Rectal smooth muscle tissue (tissue), 1 donor: ENCODE data around the gene ARMH3.

Experiments
- H3K27ac ChIP-seq: one replicate; pipeline ENCODE4 v1.7.0; 2013; ENCODE audit warnings: low read depth, low read length, inconsistent platforms
- H3K27me3 ChIP-seq: one replicate; pipeline ENCODE4 v1.7.0; 2013; ENCODE audit warnings: low read length; ENCODE audit not compliant: control insufficient read depth, insufficient read depth
- H3K36me3 ChIP-seq: one replicate; pipeline ENCODE4 v1.7.0; 2013; ENCODE audit warnings: low read length; ENCODE audit not compliant: control insufficient read depth, insufficient read depth
- H3K4me1 ChIP-seq: one replicate; pipeline ENCODE4 v1.7.0; 2013; ENCODE audit warnings: low read length; ENCODE audit not compliant: control insufficient read depth, insufficient read depth
- H3K4me3 ChIP-seq: one replicate; pipeline ENCODE4 v1.7.0; 2013; ENCODE audit warnings: low read length
- H3K9ac ChIP-seq: one replicate; pipeline ENCODE4 v1.7.0; 2013; ENCODE audit warnings: low read length

ARMH3 gene

GRCh38 chr10:101818119-101818871 is 237.7 kb downstream of the ARMH3 start, which contains the start of gene OGA:
TSS of gene OGA (minus strand) at chr10:101818444. CDS start at chr10:101818022, 422 bp downstream.
- H3K4me3 ChIP-seq: peak within 1 kb of the TSS; percentile 99
- peak within 1 kb of the TSS; percentile 99 for H3K9ac ChIP-seq
- H3K27ac ChIP-seq: peak within 1 kb of the TSS; percentile 96
- peaks cover 11% of the 10 kb centered on the region for H3K4me1 ChIP-seq
- H3K27me3 ChIP-seq: no peaks in the 10 kb centered on the region
- H3K36me3 ChIP-seq: peaks cover 2% of the 10 kb centered on the region

DNA sequence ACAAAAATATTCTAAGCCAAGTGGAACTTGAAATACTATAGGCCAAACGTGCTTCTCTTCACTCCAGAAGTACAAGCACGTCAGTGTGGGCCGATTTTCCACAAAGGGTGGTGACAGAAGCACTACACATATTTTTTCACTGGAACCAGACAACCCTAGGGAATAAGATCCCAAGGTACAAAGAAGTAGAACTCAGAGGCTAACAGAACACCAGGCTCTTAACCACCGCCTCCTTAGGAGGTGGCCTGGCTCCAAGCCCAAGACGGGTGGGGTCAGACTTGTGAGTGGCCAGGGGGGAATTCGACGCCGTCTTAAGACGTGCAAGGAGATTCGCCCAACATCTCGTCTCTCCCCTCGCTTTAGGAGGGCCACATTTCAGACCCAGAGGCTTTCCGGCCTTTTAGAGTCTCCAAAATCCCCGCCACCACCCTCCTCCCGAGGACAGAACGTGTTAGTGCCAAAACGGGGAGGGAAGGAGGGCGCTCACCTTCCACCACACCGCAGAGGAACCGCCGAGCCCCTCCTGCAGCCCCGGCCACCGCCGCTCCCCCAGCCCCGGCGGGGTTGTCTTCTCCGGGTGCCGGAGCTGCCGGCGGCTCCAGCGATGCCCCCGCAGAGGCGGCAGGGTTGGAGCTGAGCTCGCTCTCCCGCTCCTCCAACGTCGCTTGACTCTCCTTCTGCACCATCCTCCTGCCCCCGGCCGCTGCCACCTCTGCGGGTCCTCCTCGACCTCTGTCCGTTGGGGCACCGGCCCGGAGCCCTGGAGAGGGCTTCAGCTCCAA is 238.4 kb downstream of the ARMH3 start:
- Histone ChIP-seq H3K4me1 (peaks cover 12% of the 10 kb centered on the region), H3K36me3 (peaks cover 2% of the 10 kb centered on the region), H3K27ac (peak overlapping the region; percentile 96), H3K4me3 (peak overlapping the region; percentile 99), H3K27me3 (no peaks in the 10 kb centered on the region), H3K9ac (peak overlapping the region; percentile 99)

DNA sequence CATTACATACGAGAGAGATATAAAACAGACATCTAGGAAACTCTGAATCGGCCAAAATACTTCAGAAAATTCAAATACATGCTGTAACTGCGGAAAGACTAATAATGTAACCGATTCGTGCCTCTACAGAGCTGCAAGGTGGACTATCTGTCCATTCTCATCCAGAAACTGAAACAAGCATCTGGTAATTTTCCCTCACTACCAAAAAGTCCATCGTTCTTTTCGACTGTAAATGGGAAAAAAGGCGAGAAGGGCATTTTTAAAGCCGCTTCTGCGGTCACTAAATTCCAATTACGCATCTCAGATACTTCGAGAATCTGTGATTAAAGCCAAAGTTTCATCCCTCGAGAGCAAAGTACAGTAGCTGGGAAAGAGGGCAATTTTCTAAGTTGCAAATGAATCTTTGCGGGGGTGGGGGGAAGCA is 239.0 kb downstream of the ARMH3 start:
- Histone ChIP-seq H3K4me3 (peak overlapping the region; percentile 99), H3K27ac (peak overlapping the region; percentile 96), H3K4me1 (peaks cover 14% of the 10 kb centered on the region), H3K27me3 (no peaks in the 10 kb centered on the region), H3K9ac (peak overlapping the region; percentile 29), H3K36me3 (peaks cover 2% of the 10 kb centered on the region)

DNA sequence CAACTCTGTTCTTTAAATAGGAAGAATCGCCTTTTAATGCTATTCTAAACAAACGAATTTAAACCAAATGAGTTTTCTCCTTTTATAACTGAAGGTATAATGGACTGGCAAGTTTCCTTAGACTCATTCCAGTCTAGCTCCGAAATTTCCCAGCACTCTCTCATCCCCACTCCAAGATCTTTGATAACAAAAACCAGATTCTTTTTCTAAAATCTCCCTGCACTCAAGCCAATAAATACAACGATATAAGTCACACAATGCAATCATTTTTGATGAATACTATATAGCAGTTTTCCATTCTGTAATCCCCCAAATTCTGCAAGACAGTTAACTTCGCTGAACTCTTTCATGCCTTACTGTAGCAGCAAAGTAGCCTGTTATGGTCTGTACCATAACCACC is 239.6 kb downstream of the ARMH3 start:
- Histone ChIP-seq H3K27ac (no peak overlapping the region), H3K36me3 (peaks cover 2% of the 10 kb centered on the region), H3K27me3 (no peaks in the 10 kb centered on the region), H3K9ac (no peak overlapping the region), H3K4me1 (peaks cover 14% of the 10 kb centered on the region), H3K4me3 (peak overlapping the region; percentile 99)

- Histone ChIP-seq H3K36me3 (peaks cover 2% of the 10 kb centered on the region), H3K27me3 (no peaks in the 10 kb centered on the region), H3K27ac (no peak overlapping the region), H3K4me3 (peak overlapping the region; percentile 24), H3K9ac (no peak overlapping the region), H3K4me1 (peaks cover 12% of the 10 kb centered on the region)
These were observed 241.4 kb downstream of the ARMH3 start for GRCh38 chr10:101814466-101815071.

- Histone ChIP-seq H3K9ac (no peak overlapping the region), H3K36me3 (peaks cover 2% of the 10 kb centered on the region), H3K27ac (no peak overlapping the region), H3K27me3 (no peaks in the 10 kb centered on the region), H3K4me3 (no peak overlapping the region), H3K4me1 (peaks cover 5% of the 10 kb centered on the region)
These were observed 243.4 kb downstream of the ARMH3 start for GRCh38 chr10:101812606-101813005.

DNA sequence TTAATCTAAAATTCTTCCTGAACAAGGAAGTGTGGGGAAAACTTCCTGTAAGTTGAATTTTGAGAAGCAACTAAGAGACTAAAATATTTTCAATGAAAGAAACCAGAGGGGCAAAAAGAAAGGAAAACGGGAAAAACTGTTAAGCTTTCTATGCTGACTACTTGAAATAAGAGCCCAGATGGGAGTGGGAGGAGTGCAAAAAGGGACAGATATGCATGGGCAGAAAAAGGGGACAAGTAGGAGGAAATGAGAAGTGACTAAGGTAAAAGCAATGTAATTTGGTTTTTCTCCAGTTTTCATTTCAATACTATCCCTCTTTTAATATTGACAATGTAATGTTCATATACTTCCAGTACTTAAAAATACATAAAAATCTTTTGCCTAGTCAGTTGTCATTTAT is 248.8 kb downstream of the ARMH3 start:
- no peak overlapping the region for H3K4me3 ChIP-seq
- H3K27ac ChIP-seq: no peak overlapping the region
- H3K36me3 ChIP-seq: peaks cover 20% of the 10 kb centered on the region
- no peak overlapping the region for H3K9ac ChIP-seq
- H3K4me1 ChIP-seq: no peaks in the 10 kb centered on the region
- H3K27me3 ChIP-seq: no peaks in the 10 kb centered on the region

DNA sequence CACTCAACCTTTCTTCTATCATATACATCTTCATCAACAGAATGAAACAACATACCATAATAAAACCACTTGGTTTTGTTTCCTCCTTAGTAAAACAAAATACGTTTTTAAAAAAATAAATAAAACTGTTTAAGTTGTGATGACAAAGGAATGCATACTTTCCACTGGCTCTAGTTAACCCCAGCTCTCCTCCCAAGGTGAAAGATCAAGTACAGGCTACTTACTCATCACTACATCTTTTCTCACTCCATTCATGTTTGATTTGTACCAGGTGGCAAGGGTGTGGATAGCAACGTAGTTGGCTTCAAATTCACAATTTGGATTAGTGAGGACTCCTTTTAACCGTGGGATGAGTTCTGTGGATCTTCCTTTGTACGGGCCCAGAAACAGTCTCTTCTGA is 252.5 kb downstream of the ARMH3 start:
- no peak overlapping the region for H3K4me3 ChIP-seq
- H3K9ac ChIP-seq: no peak overlapping the region
- no peaks in the 10 kb centered on the region for H3K4me1 ChIP-seq
- no peak overlapping the region for H3K27ac ChIP-seq
- H3K36me3 ChIP-seq: peaks cover 42% of the 10 kb centered on the region
- no peaks in the 10 kb centered on the region for H3K27me3 ChIP-seq

DNA sequence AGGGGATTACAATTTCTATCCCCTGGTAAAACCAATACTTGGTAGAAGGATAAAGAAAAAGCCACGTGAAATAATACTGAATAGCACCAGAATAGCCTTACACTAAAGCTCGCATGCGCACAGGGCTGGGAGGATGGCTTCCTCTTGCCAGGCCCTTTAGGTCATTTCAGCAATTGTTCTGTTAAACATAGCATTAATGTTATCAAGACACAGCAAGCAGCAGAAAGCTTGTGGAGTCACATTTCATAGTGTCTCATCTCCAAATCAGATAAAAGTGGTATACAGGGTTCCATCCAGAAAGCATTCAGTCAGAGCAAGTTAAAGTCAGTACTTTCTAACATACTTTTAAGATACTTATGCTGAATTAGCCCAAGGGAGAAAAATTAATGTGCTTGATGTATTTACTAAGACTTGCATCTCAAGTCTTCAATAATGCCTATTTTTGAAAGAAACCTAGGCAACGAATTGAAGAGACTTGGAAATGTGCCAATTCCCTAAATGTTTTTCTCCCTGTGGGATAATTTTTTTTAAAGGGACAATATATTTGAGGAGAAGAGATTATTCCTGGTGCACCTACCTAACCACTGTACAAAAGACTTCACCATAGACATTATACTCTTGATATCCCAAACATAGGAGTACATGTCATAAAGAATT is 258.4 kb downstream of the ARMH3 start:
- Histone ChIP-seq H3K4me1 (no peaks in the 10 kb centered on the region), H3K27ac (no peak overlapping the region), H3K4me3 (no peak overlapping the region), H3K36me3 (peaks cover 52% of the 10 kb centered on the region), H3K27me3 (no peaks in the 10 kb centered on the region), H3K9ac (no peak overlapping the region)
